ENCODE results near the gene NR5A1.

GRCh38 chr9:124541824-124542223, 34.6 kb upstream of the NR5A1 start:
- TF ChIP-seq EZH2 (IDR thresholded peaks at IDR 0.05; ENCODE audit: insufficient read depth, poor library complexity, severe bottlenecking) (no peak), EZH2phosphoT487 (IDR thresholded peaks at IDR 0.05; ENCODE audit: insufficient read depth, low read depth) (no peak)

Measured in GM23248 (cell line).